NOMO-1 treated with DMSO at 0.1 percent for 48 hours (cell line): ENCODE results near the gene DKC1.

Source experiments
- DNase-seq: peaks from one replicate; lab custom pipeline; 2025; ENCODE audit not compliant: unreplicated experiment; lab: John Stamatoyannopoulos, UW

Gene DKC1

DNA sequence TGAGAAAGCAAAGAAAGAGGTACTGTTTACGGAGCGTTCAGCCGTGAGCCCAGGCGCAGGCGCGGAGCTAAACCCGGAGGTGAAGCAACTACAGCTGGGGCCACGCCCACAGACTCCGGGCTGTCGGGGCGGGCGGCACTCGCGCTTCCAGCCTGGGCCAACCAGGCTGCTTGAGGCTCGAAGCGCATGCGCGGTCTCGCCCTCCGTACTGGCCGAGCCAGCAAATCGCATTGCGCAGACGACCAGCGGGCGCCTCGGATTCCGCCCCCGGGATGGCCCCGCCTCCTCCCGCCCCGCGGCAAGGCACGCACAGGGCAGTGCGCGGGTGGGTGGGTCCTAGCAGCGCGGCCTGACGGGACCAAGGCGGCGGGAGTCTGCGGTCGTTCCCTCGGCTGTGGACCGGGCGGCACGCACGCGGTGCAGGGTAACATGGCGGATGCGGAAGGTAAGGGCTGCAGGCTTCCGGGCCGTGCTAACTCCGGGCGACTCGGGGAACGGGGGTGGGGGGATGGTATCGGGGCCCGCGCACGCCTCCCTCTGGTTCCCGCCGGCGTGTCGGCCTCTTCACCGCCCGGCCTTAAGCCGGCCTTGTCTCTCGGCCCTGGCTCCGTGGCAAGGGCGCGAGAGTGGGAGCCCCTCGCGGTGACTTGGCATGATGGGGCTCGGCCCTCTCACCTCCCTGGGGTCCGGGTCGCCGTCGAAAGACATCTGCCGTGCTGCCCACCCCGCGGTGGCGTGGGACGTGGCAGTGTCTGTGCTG, at the start of gene DKC1:
Gene DKC1 (plus strand): TSS at position 328 of the 760 bp plus-strand sequence. CDS start 102 bp downstream, at position 430.
- DNase-seq: peak; percentile 91

DNA sequence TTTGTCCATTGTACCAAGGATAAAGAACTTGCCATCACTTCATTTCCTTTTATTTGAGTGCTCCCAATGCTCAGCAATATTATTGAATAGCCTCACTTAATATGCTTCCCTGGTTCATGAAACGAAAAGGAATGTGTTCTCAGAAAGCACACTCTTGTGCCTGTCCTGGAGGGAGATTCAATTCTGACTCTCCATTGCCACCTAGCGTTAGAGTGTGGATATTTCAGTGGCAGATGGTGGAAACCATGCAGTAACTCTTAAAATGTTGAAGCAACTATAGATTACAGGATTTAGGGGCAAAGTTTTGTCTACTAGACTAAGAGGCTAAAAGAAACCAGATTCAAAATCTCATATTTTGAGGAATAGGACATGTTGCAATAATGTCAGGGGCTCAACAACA, 47.7 kb upstream of the DKC1 start:
- DNase-seq: peak; percentile 55

- DNase-seq: no peak
Measured at GRCh38 chrX:154715825-154716224, 46.8 kb upstream of the DKC1 start.

GRCh38 chrX:154717824-154718223, 44.8 kb upstream of the DKC1 start:
- peak; percentile 70 for DNase-seq

GRCh38 chrX:154718616-154719015, 44.0 kb upstream of the DKC1 start:
- DNase-seq: peak; percentile 75

GRCh38 chrX:154719132-154719675, 43.5 kb upstream of the DKC1 start:
- peak; percentile 67 for DNase-seq

GRCh38 chrX:154720067-154720466, 42.6 kb upstream of the DKC1 start:
- DNase-seq: no peak

DNA sequence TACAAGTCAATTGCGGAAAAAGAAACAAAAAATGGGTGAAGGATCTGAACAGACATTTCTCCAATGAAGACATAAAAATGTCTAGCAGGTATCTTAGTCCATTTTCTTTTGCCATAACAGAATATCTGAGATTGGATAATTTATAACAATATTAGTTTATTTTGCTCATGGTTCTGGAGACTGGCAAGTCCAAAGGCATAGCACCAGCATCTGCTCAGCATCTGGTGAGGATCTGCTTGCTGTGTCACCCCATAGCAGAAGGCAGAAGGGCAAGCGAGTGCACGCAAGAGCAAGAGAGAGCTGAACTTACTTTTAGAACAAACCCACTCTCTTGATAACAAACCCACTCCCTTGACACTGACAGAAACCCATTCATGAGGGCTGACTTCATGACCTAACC, 41.5 kb upstream of the DKC1 start:
- DNase-seq: no peak

- no peak for DNase-seq
Measured at GRCh38 chrX:154724993-154725756, 37.5 kb upstream of the DKC1 start.

GRCh38 chrX:154727418-154727817, 35.2 kb upstream of the DKC1 start:
- no peak for DNase-seq

GRCh38 chrX:154727871-154728270, 34.8 kb upstream of the DKC1 start:
- no peak for DNase-seq

DNA sequence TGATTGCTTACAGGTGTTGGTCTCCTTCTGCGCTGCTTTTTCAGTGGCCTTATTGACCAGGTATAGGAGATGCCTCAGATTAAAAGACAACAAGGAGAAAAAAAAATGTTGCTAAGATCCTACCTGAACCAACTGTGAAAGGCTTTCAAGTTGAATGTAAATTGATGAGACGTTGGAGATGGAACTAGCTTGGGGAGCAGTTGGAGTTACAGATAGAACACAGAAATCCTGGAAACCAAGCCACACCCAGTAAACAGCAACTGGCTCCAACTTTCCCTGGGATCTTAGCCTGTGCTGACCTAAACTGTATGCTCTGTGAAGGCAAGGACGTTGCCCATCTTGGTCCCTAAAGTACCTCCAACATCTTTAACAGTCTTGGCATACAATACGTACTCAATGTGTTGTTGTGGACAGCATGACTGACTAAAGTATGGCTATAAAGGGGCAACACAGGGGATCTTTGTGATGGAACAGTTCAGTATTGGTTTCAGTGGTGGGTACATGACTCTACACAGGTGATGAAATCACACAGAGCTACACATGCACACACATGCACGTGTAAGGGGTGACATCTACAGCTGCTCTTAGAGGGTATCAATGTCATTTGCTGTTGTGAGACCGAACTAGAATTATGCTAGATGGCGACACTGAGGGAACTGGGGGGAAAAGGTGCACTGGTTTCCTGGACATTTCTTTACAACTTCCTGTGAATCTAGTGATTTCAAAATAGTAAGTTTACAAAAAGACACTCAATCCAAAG, 34.1 kb upstream of the DKC1 start:
- no peak for DNase-seq

GRCh38 chrX:154729439-154729838, 33.2 kb upstream of the DKC1 start:
- DNase-seq: no peak

- no peak for DNase-seq
Measured at GRCh38 chrX:154730253-154730891, 32.3 kb upstream of the DKC1 start.

- DNase-seq: peak; percentile 65
Measured at GRCh38 chrX:154731184-154731583, 31.5 kb upstream of the DKC1 start.

DNA sequence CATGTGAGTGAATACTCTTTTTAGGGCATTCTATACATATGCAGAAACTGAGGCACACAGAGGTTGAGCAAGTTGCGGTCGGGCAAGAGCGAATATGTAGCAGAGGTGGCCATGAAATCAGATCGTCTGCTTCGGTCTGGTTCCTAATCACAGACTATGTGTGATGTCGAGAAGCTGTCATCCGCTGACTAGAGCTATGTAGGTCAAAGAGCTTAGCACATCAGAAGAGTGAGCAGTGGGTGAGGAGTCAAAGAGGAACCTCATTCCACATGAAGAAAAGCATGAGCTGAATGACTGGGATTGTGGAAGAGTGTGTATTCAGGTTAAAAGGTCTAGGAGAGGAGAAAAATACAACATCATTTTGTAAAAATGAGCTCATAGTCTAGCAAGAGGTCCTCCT, 30.8 kb upstream of the DKC1 start:
- DNase-seq: peak; percentile 53

DNA sequence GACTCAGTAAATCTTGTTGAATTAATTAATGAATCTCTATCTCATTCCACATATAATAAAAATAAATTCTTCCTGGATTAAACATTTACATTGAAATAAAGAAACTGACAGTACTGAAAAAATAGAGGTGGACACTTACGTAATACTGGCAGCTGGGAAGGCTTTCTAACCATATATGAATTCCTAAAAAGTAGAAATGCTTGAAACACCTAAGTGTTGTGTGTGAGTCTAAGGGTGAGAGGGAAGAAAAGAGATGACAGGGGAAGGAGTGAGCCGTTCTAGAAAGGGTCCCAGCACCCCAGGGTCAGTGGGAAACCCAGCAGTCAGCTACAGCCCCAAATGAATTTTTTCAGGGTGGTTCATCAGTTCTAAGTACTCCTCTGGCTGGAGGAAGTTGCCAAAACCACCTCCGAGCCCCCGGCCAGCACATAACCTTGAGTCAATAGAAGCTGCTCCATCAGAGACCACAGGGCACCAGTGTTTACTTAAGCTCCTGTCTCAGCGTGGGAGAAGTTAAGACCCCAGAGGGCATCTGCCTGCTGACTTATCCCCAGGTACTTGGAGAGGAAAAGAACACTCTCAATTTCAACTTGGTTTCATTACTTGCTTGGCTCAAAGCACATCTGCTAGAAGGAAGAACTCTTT, 30.1 kb upstream of the DKC1 start:
- peak; percentile 31 for DNase-seq

DNA sequence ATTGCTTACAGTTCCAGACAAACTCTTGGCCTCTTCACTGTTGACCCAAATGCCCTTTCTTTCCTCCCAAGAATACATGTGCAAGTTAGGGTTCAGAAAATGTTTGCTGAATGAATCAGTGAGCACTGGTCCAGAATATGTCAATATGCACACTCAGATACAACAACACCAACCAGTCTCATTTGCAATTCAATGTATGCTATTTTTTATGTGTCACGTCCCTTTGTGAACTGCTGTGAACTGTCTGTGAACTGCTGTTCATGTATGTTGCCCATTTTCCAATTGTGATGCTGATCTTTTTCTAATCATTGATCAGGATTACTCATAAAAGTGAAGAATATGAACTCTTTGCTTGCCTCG, 29.6 kb upstream of the DKC1 start:
- DNase-seq: no peak

DNA sequence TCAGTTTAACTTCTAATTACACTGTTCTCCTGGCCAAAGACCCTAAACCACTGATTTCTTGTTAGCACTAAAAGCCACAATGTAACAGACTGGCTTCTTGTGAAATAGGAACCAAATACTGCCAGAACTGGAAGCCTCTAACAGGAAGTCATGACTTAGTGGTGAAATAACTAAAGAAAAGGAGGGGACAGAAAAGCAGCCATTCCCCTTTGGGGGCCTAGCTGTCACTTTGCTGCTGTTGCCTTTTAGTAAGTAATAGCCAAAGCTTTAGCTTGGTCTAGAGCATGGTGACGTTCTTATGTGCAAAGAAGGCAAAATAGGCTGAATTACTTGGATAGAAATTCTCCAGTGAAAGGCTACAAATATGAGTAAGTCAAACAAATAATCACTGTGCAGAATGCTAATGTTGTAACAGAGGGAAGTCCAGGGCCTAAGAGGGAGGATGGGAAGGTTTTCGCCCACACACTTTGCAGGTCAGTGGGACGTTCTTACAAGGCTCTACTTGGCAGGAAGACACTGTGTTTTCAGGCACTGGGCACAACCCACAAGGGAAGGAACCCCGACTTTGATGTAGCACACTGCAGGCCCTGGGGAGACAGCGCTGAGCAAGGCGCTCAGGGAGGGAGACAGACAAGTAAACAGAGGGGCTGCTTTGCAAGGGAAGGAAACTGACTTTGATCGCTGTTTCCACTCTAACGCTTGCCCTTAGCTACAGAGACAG, 28.4 kb upstream of the DKC1 start:
- peak; percentile 75 for DNase-seq
